ENCODE data around the gene KLK6. TPM values are rescaled to one million over a fixed set of nuclear protein-coding genes. Genes with fewer than 3 reads are reported as not detected.

The KLK6 gene
- total RNA-seq, 4 donors from 2014 or later: 2.1 to 5.9 (median 2.5) TPM; not detected in 1

DNA sequence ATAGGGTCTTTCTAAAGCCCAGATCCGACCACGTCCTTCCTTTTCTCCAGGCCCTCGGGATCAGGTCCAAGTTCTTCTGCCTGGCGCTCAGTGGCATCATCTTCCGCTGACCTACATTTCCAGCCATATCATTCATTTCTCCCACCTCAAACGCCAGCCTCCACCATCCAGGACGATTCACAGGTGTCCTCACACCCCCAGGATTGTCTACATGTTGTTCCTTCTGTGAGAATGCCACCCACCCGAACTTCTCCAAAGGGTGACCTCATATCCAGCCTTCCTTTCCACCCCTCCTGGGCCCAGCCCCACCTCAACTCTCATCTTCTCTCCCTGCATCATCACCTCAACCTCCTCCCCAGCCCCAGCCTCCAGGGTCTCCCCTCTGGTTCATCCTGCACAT, 11.8 kb downstream of the KLK6 start:
- Histone ChIP-seq H3K9me3 (peaks cover 0 to 9% (median 0%) of the 10 kb centered on the region in 4 donors), H3K27ac (no peak overlapping the region), H3K4me1 (no peaks in the 10 kb centered on the region), H3K4me3 (no peak overlapping the region), H3K27me3 (no peaks in the 10 kb centered on the region), H3K36me3 (no peaks in the 10 kb centered on the region)
- DNase-seq (ENCODE audit: low spot score in 2 of 2): no peak
- WGBS, 2 donors: 77 to 80% methylated on average over 8 of the region's 8 CpGs
- TF ChIP-seq POLR2A (IDR thresholded peaks at IDR 0.05) (no peak), EP300 (IDR thresholded peaks at IDR 0.05) (no peak)
- TF ChIP-seq, protein P1, sequence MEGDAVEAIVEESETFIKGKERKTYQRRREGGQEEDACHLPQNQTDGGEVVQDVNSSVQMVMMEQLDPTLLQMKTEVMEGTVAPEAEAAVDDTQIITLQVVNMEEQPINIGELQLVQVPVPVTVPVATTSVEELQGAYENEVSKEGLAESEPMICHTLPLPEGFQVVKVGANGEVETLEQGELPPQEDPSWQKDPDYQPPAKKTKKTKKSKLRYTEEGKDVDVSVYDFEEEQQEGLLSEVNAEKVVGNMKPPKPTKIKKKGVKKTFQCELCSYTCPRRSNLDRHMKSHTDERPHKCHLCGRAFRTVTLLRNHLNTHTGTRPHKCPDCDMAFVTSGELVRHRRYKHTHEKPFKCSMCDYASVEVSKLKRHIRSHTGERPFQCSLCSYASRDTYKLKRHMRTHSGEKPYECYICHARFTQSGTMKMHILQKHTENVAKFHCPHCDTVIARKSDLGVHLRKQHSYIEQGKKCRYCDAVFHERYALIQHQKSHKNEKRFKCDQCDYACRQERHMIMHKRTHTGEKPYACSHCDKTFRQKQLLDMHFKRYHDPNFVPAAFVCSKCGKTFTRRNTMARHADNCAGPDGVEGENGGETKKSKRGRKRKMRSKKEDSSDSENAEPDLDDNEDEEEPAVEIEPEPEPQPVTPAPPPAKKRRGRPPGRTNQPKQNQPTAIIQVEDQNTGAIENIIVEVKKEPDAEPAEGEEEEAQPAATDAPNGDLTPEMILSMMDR (IDR thresholded peaks at IDR 0.05): no peak

DNA sequence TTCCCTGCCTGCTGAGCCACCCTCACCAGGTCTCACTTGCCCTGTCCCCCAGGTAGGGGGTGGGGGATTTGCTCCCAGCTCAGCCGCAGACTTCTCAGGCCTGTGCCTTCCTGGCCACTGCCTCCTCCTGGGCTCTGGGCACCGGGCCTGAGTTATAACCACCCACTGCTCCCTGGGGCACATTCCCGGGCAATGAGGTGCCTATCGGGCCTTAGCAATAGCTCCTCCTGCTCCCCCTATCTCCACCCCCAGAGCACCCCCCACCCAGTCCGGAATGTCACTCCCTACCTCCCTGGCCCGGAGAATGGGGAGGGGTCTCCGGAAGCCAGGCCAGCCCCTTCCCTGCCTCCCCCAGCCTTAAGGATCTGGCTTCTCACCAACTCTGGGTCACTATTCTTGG, 16.5 kb downstream of the KLK6 start, which contains the start of gene KLK5:
KLK5 (minus strand) TSS at position 129 of the 400 bp plus-strand sequence. CDS start 381 bp downstream, outside the sequence.
- Histone ChIP-seq H3K27me3 (no peaks in the 10 kb centered on the region), H3K27ac (no peak within 1 kb of the TSS), H3K4me1 (no peaks in the 10 kb centered on the region), H3K9me3 (no peaks in the 10 kb centered on the region), H3K4me3 (no peak within 1 kb of the TSS), H3K36me3 (no peaks in the 10 kb centered on the region)
- no peak for TF ChIP-seq EP300 (IDR thresholded peaks at IDR 0.05)
- TF ChIP-seq, protein P1 (IDR thresholded peaks at IDR 0.05): no peak
- no peak for TF ChIP-seq POLR2A (IDR thresholded peaks at IDR 0.05)
- no peak for DNase-seq (ENCODE audit: low spot score in 2 of 2)
- 7 to 9% methylated on average over 7 of the region's 7 CpGs for WGBS, 2 donors

DNA sequence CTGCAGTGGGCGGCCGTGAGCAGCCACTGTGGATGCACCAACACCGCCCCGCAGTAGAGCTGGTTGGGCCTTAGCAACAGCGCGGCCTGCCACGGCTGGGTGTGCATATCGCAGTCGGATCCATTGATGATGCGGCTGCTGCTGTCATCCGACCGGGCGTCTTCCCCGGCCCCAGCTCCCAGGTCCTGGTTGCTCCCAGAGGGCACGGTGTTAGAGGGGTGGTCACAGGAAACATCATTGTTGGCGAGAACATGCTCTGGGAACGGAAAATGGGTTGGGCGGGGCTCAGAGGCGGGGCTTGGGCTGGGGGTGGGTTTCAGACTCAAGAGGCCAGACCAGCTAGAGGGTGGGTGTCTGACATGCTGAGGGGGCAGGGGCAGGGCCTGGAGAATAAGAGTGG, 19.5 kb downstream of the KLK6 start:
- Histone ChIP-seq H3K27me3 (no peaks in the 10 kb centered on the region), H3K27ac (no peak overlapping the region), H3K9me3 (peaks cover 0 to 8% (median 0%) of the 10 kb centered on the region in 4 donors), H3K36me3 (no peaks in the 10 kb centered on the region), H3K4me3 (no peak overlapping the region), H3K4me1 (no peaks in the 10 kb centered on the region)
- DNase-seq (ENCODE audit: low spot score in 2 of 2): no peak
- TF ChIP-seq, protein P1 (IDR thresholded peaks at IDR 0.05): no peak
- TF ChIP-seq EP300 (IDR thresholded peaks at IDR 0.05) (no peak), POLR2A (IDR thresholded peaks at IDR 0.05) (no peak)
- WGBS, 2 donors: 58 to 65% methylated on average over 19 of the region's 19 CpGs

DNA sequence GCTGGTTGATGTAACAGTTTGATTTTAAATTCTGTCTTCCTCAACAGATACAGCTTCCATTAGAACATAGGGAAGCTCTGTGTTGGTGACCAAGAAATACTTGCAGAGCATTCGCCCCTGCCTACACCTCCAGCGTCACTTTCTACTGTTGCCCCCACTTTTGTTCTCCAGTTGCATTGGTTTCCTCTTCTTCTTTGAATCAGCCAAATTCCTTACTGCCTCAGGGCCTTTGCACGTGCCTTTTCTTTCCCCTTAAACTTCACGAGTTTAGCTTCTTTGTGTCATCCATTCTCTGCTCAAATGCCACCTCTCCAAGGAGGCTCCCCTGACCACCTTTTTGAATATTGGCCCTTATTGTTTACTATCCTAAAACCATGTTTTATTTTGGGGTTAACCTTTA, 22.3 kb downstream of the KLK6 start:
- 82 to 85% methylated on average over 4 of the region's 4 CpGs for WGBS, 2 donors
- Histone ChIP-seq H3K27ac (no peak overlapping the region), H3K27me3 (no peaks in the 10 kb centered on the region), H3K9me3 (peaks cover 0 to 12% (median 0%) of the 10 kb centered on the region in 4 donors), H3K4me3 (no peak overlapping the region), H3K4me1 (no peaks in the 10 kb centered on the region), H3K36me3 (no peaks in the 10 kb centered on the region)
- no peak for DNase-seq (ENCODE audit: low spot score in 2 of 2)
- TF ChIP-seq, protein P1 (IDR thresholded peaks at IDR 0.05): no peak
- TF ChIP-seq POLR2A (IDR thresholded peaks at IDR 0.05) (no peak), EP300 (IDR thresholded peaks at IDR 0.05) (no peak)

DNA sequence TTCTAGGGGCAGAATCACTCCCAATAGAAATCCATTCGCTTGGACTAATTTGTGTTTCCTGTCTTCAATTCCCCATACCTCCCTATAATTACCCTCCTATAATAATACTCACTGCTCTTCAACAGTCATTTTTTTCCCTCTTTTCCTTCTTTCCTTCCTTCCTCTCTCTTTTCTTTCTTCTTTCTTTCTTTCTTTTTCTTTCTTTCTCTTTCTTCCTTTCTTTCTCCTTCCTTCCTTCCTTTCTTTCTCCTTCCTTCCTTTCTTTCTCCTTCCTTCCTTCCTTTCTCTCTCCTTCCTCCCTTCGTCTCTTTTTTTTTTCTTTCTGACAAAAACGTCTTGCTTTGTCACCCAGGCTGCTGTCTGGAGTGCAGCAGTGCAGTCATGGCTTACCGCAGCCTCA, 24.6 kb downstream of the KLK6 start:
- no peak overlapping the region for H3K4me3 ChIP-seq
- no peaks in the 10 kb centered on the region for H3K27me3 ChIP-seq
- H3K4me1 ChIP-seq: no peaks in the 10 kb centered on the region
- H3K9me3 ChIP-seq: peaks cover 0 to 20% (median 0%) of the 10 kb centered on the region in 4 donors
- TF ChIP-seq, protein P1 (IDR thresholded peaks at IDR 0.05): no peak
- DNase-seq (ENCODE audit: low spot score in 2 of 2): no peak
- H3K36me3 ChIP-seq: no peaks in the 10 kb centered on the region
- 63 to 72% methylated on average over 4 of the region's 4 CpGs for WGBS, 2 donors
- no peak overlapping the region for H3K27ac ChIP-seq

Data from tibial nerve (tissue), 4 donors.